Right forelimb (tissue), 1 donor: ENCODE data around the gene SPIN1.

Source experiments
- DNase-seq: peaks from one replicate; pipeline ENCODE4 v3.0.0-alpha.2; 2018

Gene SPIN1

GRCh38 chr9:88388886-88389605 lies 802 bp downstream of the SPIN1 start:
- peak; percentile 85 for DNase-seq

DNA sequence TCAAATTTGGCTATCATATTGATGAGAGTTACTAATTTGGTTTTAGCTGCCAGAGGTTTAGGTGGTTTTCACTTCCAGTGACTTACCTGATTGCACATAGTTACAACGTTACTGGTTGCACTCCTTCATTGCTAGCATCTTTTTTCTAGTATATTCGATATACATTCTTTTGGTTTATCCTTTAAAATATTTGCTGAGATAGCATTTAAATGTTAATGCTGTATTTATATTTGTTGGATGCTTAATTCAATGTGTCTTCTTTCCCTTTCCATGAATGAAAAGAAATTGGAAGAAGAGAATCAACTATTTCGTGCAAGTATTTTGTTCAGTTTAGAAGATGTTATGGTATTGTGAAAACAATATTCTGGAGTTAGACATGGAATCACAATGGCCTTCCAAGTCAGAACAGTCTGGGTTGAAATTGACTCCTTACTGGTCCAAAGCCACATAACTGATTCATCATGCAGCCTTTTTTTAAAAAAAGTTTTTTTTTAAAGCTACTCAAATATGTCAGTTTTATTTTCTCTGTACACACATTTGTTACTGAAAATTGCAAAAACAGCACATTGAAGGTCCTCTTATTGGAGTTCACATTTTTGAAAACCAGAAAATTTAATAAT lies 2.2 kb downstream of the SPIN1 start:
- no peak for DNase-seq

DNA sequence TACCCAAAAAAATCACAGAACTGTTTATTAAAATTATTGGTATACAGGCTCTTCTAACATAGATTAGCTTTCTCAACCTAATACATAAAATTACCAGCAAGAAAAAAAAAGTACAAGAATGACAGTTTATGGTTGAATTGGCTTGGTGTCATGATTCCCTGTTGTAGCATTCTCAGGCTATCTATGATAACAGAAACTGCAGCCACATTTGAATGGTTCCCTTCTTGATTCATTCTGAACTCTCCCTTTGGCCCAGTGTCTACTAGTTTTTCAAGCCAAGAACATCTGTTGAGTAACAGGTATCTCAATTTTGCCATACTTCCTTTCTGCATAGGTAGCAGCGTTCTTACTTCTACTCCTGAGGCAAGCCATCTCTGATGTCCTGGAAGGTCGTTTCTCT lies 3.0 kb downstream of the SPIN1 start:
- no peak for DNase-seq

DNA sequence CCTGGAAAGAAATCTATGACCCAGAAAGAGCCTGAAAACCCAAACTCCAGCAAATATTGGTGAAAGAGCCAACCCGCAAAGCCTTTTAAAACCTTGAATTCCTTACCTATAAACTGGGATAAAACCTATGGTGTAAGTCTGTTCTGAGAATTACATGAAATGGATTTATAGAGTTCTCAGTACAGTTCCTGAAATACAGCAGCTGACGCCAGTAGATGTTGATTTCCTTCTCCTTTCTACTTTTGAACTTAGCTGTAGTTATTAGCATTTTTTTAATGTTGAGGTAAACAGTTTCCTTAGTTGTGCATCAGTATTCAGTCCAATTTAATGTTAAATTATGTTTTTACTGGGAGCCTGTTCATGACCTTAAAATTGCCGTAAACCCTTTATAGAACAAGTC lies 3.7 kb downstream of the SPIN1 start:
- no peak for DNase-seq

DNA sequence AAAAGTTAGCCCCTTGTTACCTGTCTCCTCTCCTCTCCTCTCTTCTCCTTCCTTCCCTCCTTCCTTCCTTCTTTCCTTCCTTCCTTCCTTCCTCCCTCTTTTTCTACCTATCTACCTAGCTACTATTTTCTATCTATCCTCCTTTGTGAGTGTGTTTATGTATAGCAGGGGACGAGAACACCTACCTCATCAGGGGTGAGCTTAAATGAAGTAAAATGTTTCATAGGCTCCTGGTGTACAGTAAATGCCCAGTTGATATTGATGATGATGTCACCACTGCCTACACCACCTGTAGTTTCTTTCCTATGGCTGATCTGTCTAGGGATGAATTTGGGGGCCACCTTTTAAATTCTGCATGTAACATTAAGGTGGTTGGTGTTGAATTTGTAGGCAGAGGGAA lies 4.3 kb downstream of the SPIN1 start:
- DNase-seq, result no peak

DNA sequence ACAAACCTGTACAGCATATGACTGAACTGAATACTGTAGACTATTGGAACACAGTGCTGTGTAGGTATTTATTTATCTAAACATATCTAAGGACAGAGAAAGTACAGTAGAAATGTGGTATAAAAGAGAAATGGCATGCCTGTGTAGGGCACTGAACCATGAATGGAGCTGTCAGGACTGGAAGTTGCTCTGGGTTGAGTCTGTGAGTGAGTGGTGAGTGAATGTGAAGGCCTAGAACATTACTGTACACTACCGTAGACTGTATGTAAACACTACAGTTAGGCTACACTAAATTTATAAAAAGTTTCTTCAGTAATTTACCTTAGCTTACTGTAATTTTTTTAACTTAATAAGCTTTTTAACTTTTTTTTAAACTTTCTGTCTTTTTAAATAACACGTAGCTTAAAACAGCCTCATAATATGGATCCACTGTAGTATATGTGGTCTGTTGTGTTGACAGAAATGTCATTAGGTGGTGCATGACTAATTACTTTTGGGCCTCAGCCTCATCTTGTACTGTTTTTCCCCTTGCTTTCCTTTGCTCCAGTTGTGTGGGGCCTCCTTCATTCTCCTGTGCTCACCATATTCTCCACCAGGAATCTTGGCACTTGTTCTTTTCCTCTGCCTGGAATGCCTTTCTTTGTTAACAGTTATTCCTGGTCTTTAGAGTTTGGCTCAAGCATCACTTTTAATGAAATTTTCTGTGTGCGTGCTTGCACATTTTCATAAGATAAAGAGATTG lies 8.8 kb downstream of the SPIN1 start:
- no peak for DNase-seq

DNA sequence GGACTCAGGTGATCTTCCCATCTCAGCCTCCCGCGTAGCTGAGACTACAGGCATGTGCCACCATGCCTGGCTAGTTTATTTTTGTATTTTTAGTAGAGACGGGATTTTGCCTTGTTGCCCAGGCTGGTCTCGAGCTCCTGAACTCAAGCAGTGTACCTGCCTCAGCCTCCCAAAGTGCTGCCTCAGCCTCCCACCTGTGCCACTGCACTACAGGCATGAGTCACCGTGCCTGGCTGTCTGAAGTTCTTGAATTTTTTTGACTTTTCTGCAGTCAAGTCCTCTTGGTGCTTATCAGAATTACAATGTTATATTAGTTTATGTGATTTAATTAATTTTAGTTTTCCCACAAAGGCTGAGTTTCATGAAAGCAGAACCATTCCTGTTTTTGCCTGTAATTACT lies 9.8 kb downstream of the SPIN1 start:
- no peak for DNase-seq

DNA sequence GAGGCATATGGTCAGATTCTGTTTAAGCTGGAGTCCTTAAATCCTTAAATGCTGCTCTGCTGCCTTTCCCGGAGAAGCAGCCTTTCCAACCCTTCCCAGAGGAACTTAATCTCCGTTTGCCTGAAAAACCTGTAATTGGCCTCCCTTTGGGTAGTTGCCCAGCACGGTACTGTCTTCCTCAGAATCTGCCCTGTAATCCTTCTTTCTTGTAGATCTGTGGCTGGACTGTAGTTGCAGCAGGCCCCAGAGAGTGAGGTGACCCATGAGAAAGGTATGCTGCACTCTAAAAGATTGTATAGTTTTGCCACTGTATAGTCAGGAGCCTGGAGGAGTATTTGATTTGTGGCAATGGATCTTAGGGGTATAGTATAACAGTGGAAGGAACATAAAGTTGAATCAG lies 11.7 kb downstream of the SPIN1 start:
- no peak for DNase-seq

DNA sequence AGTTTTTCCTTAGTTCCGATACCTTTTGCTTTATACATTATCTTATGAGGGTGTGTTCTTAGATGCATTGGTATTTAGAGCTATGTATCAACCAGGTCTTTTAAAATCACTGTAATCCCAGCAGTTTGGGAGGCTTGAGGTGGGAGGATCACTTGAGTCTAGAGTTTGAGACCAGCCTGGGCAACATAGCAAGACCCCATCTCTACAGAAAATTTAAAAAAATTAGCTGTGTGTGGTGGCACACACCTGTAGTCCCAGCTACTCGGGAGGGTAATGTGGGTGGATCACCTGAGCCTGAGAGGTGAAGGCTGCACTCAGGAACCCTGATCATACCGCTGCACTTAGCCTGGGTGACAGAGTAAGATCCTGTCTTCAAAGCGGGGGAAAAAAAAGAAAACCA lies 15.1 kb downstream of the SPIN1 start:
- no peak for DNase-seq

DNA sequence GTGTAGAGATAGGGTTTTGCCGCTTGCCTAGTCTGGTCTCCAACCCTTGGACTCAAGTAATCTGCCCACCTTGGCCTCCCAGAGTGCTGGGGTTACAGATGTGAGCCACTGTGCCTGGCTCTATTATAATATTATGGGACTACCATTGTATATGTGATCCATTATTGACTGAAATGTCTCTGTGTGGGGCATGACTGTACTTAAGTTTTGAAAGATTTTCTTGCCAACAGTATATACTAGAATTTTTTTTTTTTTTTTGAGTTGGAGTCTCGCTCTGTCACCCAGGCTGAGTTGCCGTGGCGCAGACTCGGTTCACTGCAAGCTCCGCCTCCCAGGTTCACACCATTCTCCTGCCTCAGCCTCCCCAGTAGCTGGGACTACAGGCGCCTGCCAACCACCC lies 17.8 kb downstream of the SPIN1 start:
- no peak for DNase-seq

DNA sequence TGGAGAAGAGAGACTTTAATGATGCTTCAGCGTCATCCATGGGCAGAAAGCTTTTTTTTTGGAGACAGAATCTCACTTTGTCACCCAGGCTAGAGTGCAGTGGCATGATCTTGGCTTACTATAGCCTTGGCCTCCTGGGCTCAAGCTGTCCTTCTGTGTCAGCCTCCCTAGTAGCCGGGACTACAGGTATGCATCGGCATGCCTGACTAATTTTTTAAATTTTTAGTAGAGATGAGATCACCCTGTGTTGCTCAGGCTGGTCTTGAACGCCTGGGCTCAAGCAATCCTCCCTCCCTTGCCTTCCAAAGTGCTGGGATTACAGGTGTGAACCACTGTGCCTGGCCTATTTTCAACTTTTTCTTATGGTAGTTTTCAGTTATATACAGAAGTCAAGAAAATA lies 23.2 kb downstream of the SPIN1 start:
- no peak for DNase-seq

- no peak for DNase-seq
Measured at GRCh38 chr9:88414298-88414697, 26.1 kb downstream of the SPIN1 start.

- no peak for DNase-seq
Measured at GRCh38 chr9:88418025-88418424, 29.8 kb downstream of the SPIN1 start.

DNA sequence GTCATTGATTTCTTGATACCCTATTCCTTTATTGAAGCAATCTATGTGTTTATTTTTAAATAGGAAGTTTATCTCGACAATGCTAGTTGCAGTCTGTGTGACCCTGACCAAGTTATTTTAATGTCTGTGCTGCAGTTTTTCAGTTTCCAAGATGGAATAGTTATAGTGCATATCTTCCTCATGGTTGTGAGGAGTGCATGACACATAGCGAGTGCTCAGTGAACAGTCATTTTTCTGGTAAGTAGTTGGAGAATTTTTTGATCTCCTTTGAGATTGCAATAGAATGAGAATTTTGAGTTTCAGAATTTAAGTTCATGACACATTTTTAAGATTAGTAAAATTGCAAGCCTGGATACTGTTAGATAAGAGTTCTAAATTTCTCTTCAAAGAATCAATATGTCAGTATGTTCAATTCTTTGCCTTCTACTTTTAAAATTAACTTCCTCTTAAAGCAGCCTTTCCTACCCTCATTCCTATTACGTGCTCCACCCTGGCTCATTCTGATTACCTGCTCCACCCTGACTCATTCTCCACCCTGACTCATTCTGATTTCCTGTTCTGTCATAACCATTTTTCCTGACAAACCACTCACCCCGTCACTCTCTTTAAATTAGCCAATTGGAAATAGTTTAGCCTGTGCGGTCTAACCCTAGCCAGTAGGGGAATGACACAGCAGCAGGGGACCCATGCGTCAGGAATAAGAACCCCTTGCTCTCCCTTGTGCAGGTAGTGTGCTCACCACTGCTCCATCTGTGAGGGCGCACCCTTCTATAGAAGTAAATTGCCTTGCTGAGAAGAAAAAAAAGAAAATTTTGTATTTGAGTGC lies 30.7 kb downstream of the SPIN1 start:
- DNase-seq, result no peak

- no peak for DNase-seq
Measured at GRCh38 chr9:88420227-88420626, 32.0 kb downstream of the SPIN1 start.

DNA sequence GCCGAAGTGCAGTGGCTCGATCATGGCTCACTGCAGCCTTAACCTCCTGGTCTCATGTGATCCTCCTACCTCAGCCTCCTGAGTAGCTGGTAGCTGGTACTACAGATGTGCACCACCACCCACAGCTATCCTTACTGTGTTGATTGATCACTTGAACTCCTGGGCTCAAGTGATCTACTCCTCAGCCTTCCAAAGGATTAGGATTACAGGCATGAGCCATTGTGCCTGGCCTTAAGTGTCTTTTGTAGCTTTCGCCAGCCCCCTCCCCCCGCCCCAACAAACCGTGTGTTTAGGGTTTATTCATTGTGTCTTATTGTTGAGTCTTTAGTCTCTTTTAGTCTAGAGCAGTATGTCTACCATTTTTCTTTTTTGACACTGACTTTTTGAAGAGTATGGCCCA lies 33.1 kb downstream of the SPIN1 start:
- no peak for DNase-seq

- DNase-seq, result no peak
Measured at GRCh38 chr9:88425538-88425950, 37.3 kb downstream of the SPIN1 start.

GRCh38 chr9:88426651-88427050 lies 38.4 kb downstream of the SPIN1 start:
- no peak for DNase-seq

DNA sequence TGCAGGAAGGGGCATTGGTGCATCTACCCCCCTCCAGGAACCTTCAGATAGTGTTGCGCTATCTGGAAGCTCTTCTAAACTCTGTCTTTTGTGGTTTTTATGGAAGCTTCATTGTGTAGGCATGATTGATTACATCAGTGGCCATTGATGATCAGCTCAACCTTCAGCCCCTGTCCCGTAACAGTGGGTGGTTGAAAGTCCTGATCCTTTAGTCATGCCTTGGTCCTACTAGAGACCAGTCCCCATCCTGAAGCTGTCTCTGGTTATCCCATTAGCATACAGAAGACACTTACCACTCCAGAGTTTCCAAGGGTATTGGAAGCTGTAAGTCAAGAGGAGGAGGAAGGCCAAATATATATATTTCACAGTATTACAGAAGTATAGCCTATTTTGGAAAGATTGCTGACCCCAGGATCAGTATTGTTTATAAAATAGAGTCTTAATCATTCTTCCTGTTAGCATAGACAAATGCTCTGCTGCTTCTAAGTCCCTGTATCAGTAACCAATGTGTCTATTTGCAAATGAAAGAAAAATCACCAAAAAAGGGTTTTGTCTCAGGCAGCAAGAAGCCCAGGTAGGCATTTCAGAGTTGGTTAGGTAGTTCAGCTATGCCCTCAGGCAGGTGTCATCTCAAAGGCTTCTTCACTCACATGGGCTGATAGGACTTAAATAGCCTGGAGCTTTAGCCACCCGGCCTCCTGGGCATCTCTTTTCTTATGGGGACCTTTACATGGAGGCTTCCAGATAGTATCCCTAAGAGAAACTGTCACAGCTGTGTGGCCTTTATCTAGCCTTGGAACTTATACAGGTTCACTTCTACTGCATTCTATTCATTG lies 41.6 kb downstream of the SPIN1 start:
- DNase-seq, result no peak

DNA sequence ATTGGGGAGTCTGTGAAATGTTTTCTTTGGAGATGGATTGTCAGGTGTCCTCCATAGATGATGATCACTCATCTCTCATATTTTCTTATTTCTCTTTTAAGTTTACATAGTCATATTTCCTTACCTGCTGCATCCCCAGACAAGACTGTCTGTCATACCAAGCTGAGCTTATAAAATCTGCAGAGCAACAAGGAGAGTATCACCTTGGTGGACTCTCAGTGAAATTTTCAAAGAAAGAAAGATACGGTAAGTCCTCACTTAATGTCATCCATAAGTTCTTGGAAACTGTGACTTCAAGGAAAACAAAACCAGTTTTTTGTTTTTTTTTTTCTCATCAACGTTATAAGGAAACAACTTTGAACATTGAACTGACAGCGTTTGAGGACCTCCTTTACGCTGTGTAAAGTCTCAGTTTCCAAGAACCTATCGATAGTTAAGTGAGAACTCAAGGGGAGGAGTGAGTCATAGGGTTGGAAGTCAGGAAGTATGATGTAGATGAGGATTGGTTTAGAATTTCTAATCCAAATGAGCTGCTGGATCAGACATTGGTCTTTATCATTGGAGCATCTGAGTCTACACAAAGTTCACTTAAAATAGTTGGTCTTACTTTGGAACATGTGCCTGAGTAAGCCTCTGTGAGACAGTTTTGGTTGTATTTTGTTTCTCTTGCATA lies 45.5 kb downstream of the SPIN1 start:
- DNase-seq, result no peak

GRCh38 chr9:88435336-88435735 lies 47.1 kb downstream of the SPIN1 start:
- DNase-seq, result no peak

GRCh38 chr9:88436379-88436778 lies 48.1 kb downstream of the SPIN1 start:
- no peak for DNase-seq
